Placental pericyte (primary cell): ENCODE results near the gene LRP6. TPM values are rescaled to one million over a fixed set of nuclear protein-coding genes. Genes with fewer than 3 reads are reported as not detected.

Experiments
- small RNA-seq: library from RNA; depleted of rRNA; stranded (forward); fragments of <200 nt; gene quantifications from one replicate; pipeline ENCODE3, GENCODE V24; 2012; ENCODE audit warnings: low replicate concordance
- total RNA-seq: library from RNA; depleted of rRNA; stranded (reverse); fragments of >200 nt; gene quantifications from 2 replicates; pipeline ENCODE4 v1.2.3, GENCODE V29; 2012

Gene LRP6
- total RNA-seq = 26.3 and 32.1 TPM in 2 replicates

GRCh38 chr12:12266873-12267741 lies at the start of gene LRP6:
Gene LRP6, minus strand, starts transcription at chr12:12267044. Its CDS starts 309 bp downstream, at chr12:12266735.

GRCh38 chr12:12070674-12071656 lies 195.9 kb downstream of the LRP6 start, which contains the start of gene BCL2L14:
Gene BCL2L14, plus strand, starts transcription at chr12:12070939. Its CDS starts 8,367 bp downstream, at chr12:12079306.

Small RNAs within 50 kb of the gene (small RNA-seq; reads per million reads assigned to genes)
- gene RNU6-318P (not detected), gene RNU6-545P (not detected)

Other genes starting within 250 kb of the LRP6 start
- gene BCL2L14, start 196.1 kb downstream of the LRP6 start, total RNA-seq = not detected in 2 replicates
- gene MANSC1, start 83.2 kb upstream of the LRP6 start, total RNA-seq = 1.7 and 2.2 TPM in 2 replicates
- 10.1 and 10.6 TPM in 2 replicates for gene BORCS5, start 90.0 kb upstream of the LRP6 start, total RNA-seq